GM12891 (cell line): ENCODE data around the gene PF4V1.
"Not testable (repeated sequence)": the region's sequence is repeated elsewhere in the genome, so short reads cannot be mapped to it uniquely, and the experiment has no call there.

Experiments
- DNase-seq: peaks from one replicate; pipeline ENCODE4 v3.0.0; 2011; ENCODE audit warnings: low spot score; ENCODE audit not compliant: insufficient read length
- FAIRE-seq: peaks from 2 replicates; lab custom pipeline; 2011; peaks lifted over from hg19 to GRCh38; lab: Jason Lieb, UNC
- PAX5 ChIP-seq: IDR thresholded peaks from 2 replicates; pipeline ENCODE4 v1.6.1; 2011; ENCODE audit warnings: low read length, moderate library complexity, mild to moderate bottlenecking; ENCODE audit not compliant: insufficient read depth, severe bottlenecking
- POLR2A ChIP-seq: IDR thresholded peaks from 2 replicates; pipeline ENCODE4 v1.6.1; 2011; ENCODE audit warnings: low read depth, low read length, control low read depth
- POLR2AphosphoS5 ChIP-seq: IDR thresholded peaks from 2 replicates; pipeline ENCODE4 v1.6.1; 2011; ENCODE audit warnings: low read depth, low read length, control low read depth
- POU2F2 ChIP-seq: IDR thresholded peaks from 2 replicates; pipeline ENCODE4 v1.6.1; 2011; ENCODE audit warnings: low read depth, mild to moderate bottlenecking, control low read depth, low read length, moderate library complexity
- SPI1 ChIP-seq: IDR thresholded peaks from 2 replicates; pipeline ENCODE4 v1.6.1; 2011; ENCODE audit warnings: low read depth, low read length, control low read depth
- TAF1 ChIP-seq: IDR thresholded peaks from 2 replicates; pipeline ENCODE4 v1.6.1; 2011; ENCODE audit warnings: low read depth, low read length, control low read depth

Gene PF4V1

DNA sequence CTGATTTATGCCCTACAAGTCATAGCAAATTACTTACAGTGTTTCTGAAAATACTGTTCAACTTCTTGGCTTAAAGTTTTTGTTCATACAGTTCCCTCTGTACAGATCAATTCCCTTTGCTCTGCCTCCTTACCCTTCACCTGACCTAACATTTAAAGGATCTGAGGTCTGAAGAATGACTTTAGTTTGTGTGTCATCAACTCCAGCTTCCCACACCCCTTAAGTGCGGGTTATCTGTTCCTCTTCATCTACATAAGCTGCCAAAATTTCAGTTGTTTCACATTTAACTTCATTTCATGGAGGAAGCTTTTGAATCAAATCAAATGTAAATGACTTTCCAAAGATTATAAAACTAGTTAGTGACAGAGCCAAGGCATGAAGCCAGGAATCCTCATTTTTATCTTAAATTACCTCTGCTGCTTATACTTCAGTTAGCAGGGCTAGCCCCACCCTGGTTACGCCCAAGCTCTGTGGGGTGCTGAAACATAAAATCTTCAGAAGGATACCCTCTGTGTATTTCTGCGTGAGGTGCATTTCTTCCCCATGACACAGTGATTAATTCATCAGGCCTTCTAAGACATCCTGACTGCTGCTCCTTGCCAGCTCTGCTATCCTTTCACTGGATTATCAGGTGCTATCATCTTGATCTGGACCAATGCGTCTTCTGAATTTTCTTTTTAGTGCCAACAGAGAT lies 32.6 kb downstream of the PF4V1 start:
- no peak for DNase-seq
- TF ChIP-seq POLR2AphosphoS5: no peak
- TF ChIP-seq PAX5: no peak
- no peak for TF ChIP-seq TAF1
- no peak for TF ChIP-seq POLR2A
- TF ChIP-seq POU2F2: no peak
- no peak for TF ChIP-seq SPI1
- no peak for FAIRE-seq

DNA sequence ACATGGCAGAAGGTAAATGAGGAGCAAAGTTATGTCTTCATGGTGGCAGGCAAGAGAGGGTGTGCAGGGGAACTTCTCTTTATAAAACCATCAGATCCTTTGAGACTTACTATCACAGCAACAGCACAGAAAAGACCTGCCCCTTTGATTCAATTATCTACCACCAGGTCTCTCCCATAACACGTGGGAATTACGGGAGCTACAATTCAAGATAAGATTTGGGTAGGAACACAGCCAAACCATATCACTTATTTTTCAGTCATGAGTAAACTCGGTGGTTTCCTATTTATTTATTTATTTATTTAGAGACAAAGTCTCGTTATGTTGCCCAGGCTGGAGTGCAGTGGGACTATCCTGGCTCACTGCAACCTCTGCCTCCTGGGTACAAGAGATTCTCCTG lies 38.2 kb downstream of the PF4V1 start:
- no peak for TF ChIP-seq POLR2AphosphoS5
- TF ChIP-seq PAX5: no peak
- TF ChIP-seq POLR2A: no peak
- no peak for TF ChIP-seq POU2F2
- TF ChIP-seq SPI1: no peak
- no peak for TF ChIP-seq TAF1
- no peak for DNase-seq
- no peak for FAIRE-seq

GRCh38 chr4:73891739-73892405 lies 38.8 kb downstream of the PF4V1 start:
- TF ChIP-seq TAF1 (no peak), PAX5 (no peak), POLR2AphosphoS5 (no peak), POU2F2 (no peak), POLR2A (no peak), SPI1 (no peak)
- no peak for DNase-seq

DNA sequence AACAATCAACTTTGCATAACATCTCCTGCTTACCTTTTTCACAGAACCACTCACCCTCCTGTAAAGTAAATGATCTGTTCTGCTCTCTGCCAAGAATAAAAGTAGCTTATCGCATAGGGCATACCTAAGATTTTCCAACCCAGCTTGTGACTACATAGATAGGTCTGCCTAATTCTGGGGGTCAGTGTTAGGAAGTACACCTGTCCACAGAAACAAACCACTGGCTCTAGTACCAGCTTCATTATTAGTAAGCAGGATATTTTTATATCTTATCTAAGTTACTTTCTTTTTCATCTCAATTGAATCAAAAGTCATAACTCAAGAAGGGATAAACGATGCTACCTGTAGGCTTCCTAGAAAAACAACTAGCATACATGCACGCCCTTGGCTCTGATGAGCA lies 39.9 kb downstream of the PF4V1 start:
- DNase-seq: no peak
- TF ChIP-seq TAF1: no peak
- no peak for TF ChIP-seq POU2F2
- TF ChIP-seq SPI1: no peak
- FAIRE-seq: no peak

More at GRCh38 chr4:73891739-73892405, 38.8 kb downstream of the PF4V1 start:
- no peak for FAIRE-seq

DNA sequence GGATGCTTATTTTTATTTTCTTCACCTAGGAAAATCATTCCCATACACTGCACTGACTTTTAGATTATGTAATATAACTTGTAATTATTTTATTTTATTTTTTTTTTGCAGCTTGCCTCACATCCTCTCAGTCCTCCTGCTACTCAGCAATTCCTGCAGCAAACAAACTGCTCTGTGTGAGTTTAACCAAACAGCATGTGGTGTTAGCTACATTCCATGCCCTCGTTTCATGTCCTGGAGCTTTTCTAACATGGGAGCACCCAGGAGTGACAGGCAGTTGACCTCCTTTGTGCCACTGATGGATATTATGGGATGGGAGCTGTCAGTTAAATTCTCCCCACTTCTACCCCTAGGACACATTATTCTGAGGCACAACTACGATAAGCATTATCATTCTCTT lies 40.9 kb downstream of the PF4V1 start:
- no peak for FAIRE-seq
- no peak for DNase-seq
- TF ChIP-seq POLR2AphosphoS5 (no peak), POU2F2 (no peak), POLR2A (no peak), SPI1 (no peak), PAX5 (no peak), TAF1 (no peak)

DNA sequence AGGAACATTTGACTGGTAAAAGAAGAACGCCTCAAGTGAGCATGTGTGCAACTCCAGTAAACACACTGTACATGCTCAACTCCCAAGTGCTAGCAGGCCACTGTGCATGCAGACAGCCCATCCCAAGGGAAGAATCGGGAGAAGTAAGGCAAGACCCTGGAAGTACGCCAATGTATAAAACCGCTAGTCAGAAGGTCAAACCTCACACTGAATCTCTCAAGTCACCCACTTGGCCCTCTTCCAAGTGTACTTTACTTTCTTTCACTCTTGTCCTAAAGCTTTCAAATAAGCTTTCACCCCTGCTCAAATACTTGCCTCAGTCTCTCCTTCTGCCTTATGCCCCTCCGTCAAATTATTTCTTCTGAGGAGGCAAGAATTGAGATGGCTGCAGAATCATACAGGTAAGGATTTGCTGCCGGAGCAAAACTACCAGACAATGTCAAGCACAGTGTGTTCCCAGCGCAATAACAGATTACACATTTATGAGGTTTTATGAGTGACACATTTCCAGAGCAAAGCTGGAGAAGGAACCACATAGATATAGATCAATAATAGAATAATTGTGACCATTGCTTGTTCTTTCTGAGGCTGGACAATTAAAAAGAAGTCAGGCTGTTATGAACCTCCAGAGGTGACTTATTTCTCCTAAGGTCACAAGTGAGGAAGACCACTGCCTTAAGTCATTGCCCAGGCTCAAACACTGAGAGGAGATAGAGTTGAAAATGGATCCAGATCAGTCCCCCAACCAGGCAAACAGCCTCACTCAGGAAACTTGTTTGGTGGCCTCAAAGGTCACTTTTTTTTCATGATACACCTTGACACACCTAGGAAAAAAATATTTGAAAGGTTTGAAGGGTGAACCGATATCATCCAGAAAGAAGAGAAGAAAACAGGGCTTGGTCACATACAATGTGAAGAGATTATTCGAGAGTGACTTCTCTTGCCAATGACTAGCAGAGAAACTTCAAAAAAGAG lies 42.4 kb downstream of the PF4V1 start:
- TF ChIP-seq SPI1: no peak
- no peak for TF ChIP-seq POU2F2
- no peak for TF ChIP-seq PAX5
- TF ChIP-seq POLR2AphosphoS5: no peak
- no peak for TF ChIP-seq POLR2A
- TF ChIP-seq TAF1: no peak
- DNase-seq: no peak
- no peak for FAIRE-seq

DNA sequence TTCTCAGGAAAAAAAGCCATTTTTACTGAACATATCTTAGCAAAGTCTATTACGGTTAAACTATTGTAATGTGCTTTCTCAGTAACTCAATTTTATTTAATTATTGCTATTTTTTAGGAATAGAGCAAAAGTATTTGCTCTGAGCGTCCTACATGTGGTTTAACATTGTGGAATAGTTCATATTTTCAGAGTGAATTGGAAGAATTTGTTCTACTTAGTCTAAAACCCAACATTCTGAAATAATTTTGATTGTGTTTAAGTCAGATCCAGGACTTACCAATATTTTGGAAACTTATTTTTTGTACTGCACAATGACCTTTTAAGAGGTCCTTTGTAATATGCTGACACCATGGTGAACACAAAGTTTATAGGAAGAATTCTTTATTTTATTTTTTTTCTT lies 43.3 kb downstream of the PF4V1 start:
- DNase-seq (no peak), FAIRE-seq (no peak)
- TF ChIP-seq POLR2A (no peak), SPI1 (no peak), PAX5 (no peak), POU2F2 (no peak), TAF1 (no peak), POLR2AphosphoS5 (no peak)

DNA sequence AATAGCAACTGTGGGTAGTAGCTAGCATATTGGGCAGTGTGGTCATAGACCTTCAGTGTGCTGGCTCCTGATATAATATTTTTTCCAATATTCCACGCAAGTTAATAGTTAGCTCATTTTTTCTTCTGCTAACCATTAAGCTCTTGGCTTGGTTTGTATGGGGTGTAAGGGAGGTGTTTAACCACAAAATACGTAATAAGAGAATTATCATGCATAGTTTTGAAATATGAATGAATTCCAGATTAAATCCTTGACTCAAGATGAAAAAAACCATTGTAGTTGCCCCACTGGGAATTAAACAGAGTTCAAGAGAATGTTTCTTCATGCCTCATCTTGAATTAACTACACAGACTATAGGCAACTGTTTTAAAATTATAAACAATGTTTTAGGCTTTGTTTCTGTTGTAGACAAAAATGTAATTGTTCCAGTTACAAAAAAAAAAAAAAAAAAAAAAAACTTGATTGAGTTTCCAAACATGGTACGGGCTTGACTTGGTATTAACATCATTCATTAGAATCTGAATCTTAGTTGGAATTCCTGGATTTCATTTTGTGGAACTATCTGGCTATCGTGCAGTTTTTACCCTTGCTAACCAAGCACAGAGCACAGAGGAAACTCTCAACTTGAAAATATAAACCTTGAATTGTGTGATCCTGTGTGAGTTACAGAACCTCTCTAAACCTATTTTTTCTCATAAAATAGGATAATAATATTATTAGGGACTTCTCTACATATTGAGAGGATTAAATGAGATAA lies 44.5 kb downstream of the PF4V1 start:
- DNase-seq (no peak), FAIRE-seq (no peak)
- TF ChIP-seq POLR2A (no peak), PAX5 (no peak), SPI1 (no peak), POU2F2 (no peak), POLR2AphosphoS5 (no peak), TAF1 (no peak)

GRCh38 chr4:73899338-73899737 lies 46.2 kb downstream of the PF4V1 start:
- not testable (repeated sequence) for DNase-seq, FAIRE-seq
